ENCODE results near the gene PROX1.

- TF ChIP-seq MEF2A (IDR thresholded peaks at IDR 0.05; ENCODE audit: control insufficient read depth, low read depth, low read length) = no peak
- no peak for TF ChIP-seq PML (IDR thresholded peaks at IDR 0.05; ENCODE audit: low read length)
- TF ChIP-seq NCOA1 (IDR thresholded peaks at IDR 0.05; ENCODE audit: low read depth) = no peak
- no peak for TF ChIP-seq TAF1 (IDR thresholded peaks at IDR 0.05; ENCODE audit: control insufficient read depth, extremely low read depth, insufficient read depth, low read length, severe bottlenecking)
Measured at GRCh38 chr1:214076708-214077065, 88.9 kb downstream of the PROX1 start.

Measured in K562 (cell line).